Karpas-422 (cell line): ENCODE measurements around the gene FOXN4. TPM values are rescaled to one million over a fixed set of nuclear protein-coding genes. Genes with fewer than 3 reads are reported as not detected.

ENCODE experiments used
- total RNA-seq: library from RNA; depleted of rRNA; stranded (reverse); fragments of >200 nt; shearing (Covaris generic); gene quantifications from 2 replicates; pipeline ENCODE4 v1.2.3, GENCODE V29; 2014; ENCODE audit warnings: low replicate concordance; rRNA removed

Gene FOXN4
- total RNA-seq, 1 experiment from 2014 or later, result not detected

Other genes starting within 250 kb of the FOXN4 start
- gene ALKBH2, start 215.8 kb downstream of the FOXN4 start, total RNA-seq, result 30.6 and 47.7 TPM in 2 replicates
- gene UNG, start 211.7 kb downstream of the FOXN4 start, total RNA-seq, result 28.8 and 31.6 TPM in 2 replicates
- gene ACACB, start 192.7 kb downstream of the FOXN4 start, total RNA-seq, result 6.5 and 12.3 TPM in 2 replicates
- not detected in 2 replicates for gene MYO1H, start 38.6 kb upstream of the FOXN4 start, total RNA-seq
- 24.4 and 29.4 TPM in 2 replicates for gene KCTD10, start 168.0 kb upstream of the FOXN4 start, total RNA-seq
- gene UBE3B, start 168.3 kb upstream of the FOXN4 start, total RNA-seq, result 18.5 and 23.7 TPM in 2 replicates